Raji (cell line): ENCODE results near the gene PTPRN2.

Experiments
- POLR2A ChIP-seq: IDR thresholded peaks from 2 replicates; pipeline ENCODE4 v1.6.1; 2011; ENCODE audit warnings: low read depth, low read length, control low read depth; ENCODE audit not compliant: insufficient read depth

The PTPRN2 gene

DNA sequence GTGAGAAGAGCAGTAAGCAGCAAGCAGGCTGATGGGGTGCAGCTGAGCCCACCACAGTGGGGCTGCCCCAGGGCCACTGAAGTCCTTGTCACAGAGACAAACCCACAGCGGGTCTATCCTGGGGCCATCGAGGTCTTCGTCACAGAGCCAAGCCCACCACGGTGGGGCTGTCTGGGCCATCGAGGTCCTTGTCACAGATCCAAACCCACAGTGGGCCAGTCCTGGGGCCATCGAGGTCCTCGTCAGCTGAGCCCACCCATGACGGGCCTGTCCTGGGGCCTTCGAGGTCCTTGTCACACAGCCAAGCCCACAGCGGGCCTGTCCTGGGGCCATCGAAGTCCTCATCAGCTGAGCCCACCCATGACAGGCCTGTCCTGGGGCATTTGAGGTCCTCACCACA lies 700.9 kb downstream of the PTPRN2 start:
- no peak for TF ChIP-seq POLR2A

DNA sequence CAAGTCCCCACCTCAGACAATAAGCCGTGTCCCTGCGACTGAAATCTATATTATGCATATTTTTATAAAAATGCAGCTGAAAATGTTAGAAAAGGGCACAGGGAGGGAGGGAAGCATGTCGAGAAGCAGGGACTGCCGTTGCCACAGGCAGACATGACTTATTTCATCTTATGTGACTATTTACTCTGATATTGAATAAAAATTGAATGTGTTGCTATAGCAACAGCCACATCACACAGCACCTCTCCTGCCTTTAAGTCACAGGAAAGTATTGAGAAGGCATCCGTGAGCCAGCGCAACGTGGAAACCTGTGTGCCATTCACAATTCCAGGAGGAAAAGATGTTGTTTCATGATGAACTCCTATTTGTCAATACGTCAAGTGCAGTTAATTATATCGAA lies 701.4 kb downstream of the PTPRN2 start:
- TF ChIP-seq POLR2A: no peak

- TF ChIP-seq POLR2A: no peak
Observed at GRCh38 chr7:157885140-157885539, 702.5 kb downstream of the PTPRN2 start.

GRCh38 chr7:157884461-157885062 lies 703.1 kb downstream of the PTPRN2 start:
- no peak for TF ChIP-seq POLR2A

DNA sequence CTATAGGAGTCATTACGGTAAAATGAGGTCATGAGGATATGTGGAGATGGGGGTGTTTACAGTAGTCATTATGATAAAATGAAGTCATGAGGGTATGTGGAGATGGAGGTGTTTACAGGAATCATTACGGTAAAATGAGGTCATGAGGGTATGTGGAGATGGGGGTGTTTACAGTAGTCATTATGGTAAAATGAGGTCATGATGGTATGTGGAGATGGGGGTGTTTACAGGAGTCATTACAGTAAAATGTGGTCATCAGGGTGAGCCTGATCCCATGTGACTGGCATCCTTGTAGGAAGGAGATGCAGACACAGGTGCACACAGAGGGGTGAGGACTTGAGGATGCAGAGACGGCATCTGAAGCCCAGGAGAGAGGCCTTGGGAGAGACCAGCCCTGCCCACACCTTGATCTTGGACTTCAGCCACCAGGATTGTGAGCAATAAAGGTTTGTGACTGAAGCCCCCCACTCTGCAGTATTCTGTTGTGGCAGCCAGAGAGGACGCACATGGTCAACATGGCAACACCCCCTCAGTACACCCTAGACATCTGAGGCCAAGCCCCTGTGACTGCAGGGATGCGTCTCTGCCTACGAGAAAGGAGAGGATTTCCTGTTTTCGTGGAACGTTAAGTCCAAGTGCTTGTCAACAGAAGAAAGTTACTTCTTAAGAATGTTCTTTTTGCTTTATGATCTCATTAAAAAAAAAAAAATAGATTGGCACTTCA lies 706.4 kb downstream of the PTPRN2 start:
- no peak for TF ChIP-seq POLR2A

GRCh38 chr7:157879391-157879790 lies 708.2 kb downstream of the PTPRN2 start:
- TF ChIP-seq POLR2A: no peak

- no peak for TF ChIP-seq POLR2A
Observed at GRCh38 chr7:157877298-157878090, 710.1 kb downstream of the PTPRN2 start.

DNA sequence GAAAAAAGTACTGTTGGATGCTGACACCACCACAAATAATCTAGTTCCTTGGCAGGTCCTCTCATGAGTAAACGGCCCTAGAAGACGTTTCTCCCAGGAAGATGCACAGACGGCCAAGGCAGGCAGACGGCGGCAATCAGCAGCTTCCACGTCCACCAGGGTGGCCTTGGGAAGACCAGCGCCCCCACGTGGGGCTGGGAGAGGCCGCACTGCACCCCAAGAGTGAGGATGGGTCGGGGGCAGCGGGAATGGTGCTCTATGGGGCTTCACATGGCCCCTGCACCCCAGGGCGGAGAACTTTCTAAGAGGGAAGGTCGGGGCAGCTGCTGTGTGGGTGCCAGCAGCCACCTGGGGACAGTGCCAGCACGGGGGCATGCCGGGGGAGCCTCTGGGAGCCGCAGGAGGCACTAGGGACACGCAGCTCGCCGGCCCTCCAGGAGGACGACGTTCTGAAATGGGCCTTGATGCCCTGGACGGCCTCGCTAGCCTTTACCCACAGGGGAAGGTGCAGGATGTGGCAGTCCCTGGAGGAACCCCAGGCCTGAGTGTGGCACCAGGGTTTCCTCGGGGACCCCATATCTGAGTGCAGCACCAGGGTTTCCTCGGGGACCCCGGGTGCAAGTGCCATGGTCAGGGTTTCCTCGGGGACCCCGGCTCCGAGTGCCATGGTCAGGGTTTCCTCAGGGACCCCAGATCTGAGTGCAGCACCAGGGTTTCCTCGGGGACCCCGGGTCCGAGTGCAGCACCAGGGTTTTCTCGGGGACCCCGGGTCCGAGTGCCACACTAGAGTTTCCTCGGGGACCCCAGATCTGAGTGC lies 710.9 kb downstream of the PTPRN2 start:
- TF ChIP-seq POLR2A: no peak

DNA sequence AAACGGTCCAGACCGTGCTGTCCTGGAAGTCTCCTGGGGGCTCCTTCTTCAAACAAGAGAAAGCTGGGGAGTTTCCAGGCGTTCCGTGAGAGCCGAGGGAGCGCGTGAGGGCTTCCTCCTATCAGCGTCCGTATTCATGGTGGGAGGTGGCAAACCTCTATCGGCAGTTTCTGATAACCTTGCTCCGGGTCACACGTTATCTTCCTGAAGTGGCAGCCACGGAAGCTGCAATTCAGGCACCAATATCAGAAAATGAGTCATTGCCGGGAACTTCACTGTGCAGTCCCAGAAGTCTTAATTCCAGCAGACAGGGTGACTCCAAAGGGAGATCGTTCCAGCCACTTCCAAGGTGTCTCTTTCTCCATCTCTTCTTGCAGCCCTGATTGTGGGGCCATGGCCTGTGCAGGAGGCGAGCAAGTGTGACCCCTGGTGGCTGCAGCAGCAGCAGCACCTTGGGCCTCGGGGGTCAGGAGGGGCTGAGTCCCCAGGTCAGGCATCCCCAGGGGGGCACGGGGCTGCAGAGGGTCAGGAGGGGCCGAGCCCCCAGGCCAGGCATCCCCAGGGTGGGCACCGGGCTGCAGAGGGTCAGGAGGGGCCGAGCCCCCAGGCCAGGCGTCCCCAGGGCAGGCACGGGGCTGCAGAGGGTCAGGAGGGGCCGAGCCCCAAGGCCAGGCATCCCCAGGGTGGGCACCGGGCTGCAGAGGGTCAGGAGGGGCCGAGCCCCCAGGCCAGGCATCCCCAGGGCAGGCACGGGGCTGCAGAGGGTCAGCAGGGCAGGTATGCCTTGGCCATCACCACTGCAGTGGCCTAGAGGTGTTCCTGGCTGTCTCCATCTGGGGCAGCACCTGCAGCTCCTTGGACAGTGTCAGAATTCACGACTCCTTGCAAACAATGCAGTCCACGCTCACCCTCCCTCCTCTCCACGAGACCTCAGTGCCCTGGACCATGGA lies 712.1 kb downstream of the PTPRN2 start:
- TF ChIP-seq POLR2A: no peak

- no peak for TF ChIP-seq POLR2A
Observed at GRCh38 chr7:157874870-157875229, 712.8 kb downstream of the PTPRN2 start.

- TF ChIP-seq POLR2A: no peak
Observed at GRCh38 chr7:157874208-157874816, 713.3 kb downstream of the PTPRN2 start.

DNA sequence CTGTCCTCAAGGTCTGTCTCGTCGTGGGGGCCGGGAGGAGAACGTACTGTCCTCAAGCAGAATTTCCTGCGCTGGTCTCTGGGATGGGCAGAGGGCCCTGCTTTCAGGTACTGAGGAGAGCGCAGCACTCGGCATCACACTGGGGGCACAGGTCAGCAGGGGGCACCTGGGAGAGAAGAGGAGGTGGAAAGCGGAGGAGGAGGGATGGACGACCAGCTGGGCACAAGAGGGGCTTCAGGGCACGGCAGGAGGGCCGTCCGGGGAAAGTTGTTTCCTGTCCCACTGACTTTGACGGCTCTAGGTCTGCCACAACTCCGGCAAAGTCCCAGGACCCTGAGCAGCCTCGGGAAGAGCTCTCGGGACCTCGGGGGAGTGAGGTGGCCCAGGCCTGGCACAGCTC lies 714.0 kb downstream of the PTPRN2 start:
- no peak for TF ChIP-seq POLR2A

DNA sequence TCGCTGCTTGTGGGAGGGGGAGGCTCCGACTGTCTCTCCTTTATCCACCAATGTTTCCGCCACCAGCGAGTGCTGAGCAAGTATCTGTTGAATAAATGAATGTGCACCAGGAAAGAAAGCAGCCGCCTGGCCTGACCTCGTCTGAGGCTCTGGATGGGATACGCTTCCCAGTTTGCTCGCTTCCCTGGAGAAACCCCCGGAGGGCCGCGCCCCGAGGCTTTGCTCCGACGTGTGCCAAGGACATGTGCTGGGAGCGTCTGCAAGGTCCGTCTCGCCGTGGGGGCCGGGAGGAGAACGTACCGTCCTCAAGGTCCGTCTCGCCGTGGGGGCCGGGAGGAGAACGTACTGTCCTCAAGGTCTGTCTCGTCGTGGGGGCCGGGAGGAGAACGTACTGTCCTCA lies 714.4 kb downstream of the PTPRN2 start:
- TF ChIP-seq POLR2A: no peak

DNA sequence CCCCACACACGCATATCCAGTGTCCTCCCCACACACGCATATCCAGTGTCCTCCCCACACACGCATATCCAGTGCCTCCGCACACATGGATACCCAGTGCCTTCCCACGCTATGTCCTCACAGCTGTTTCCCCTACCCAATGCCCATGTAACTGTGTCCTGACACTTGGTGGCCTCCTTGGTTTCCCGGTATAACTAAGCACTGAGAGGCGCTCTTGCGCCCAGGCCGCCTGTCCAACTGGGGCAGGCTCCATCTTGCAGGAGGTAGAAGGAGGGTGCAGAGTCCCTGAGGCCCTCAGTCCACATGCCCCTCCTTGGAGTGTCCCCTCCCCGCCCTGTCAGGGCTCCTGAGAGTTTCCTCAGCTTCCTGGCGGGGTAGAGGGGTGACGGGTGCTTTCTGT lies 715.2 kb downstream of the PTPRN2 start:
- no peak for TF ChIP-seq POLR2A
